ENCODE data around the gene GDF3.

- no peak for TF ChIP-seq POLR2AphosphoS5 (IDR thresholded peaks at IDR 0.05)
- TF ChIP-seq CTCF (IDR thresholded peaks at IDR 0.05), result no peak
Measured at GRCh38 chr12:7678744-7679143, 16.8 kb downstream of the GDF3 start.

Data from breast epithelium (tissue), 3 donors.